ENCODE data around the gene RABGAP1L.
"Not testable (repeated sequence)": the region's sequence is repeated elsewhere in the genome, so short reads cannot be mapped to it uniquely, and the experiment has no call there.

The RABGAP1L gene

GRCh38 chr1:174224641-174225040, 65.3 kb downstream of the RABGAP1L start:
- no peaks in the 10 kb centered on the region for H3K4me1 ChIP-seq (ENCODE audit: control insufficient read depth, low read depth, low read length)
- no peaks in the 10 kb centered on the region for H3K36me3 ChIP-seq (ENCODE audit: control insufficient read depth, low read depth, low read length)
- no peak overlapping the region for H3K4me3 ChIP-seq (ENCODE audit: low read length)
- no peaks in the 10 kb centered on the region for H3K27me3 ChIP-seq (ENCODE audit: control insufficient read depth, insufficient read depth, low read length)
- no peak overlapping the region for H3K27ac ChIP-seq (ENCODE audit: low read length)
- no peak overlapping the region for H3K9ac ChIP-seq (ENCODE audit: low read length)
- H3K9me3 ChIP-seq (ENCODE audit: control insufficient read depth, low read depth, low read length), result peaks cover 7% of the 10 kb centered on the region

- no peak overlapping the region for H3K4me3 ChIP-seq (ENCODE audit: low read length)
- no peaks in the 10 kb centered on the region for H3K36me3 ChIP-seq (ENCODE audit: control insufficient read depth, low read depth, low read length)
- no peaks in the 10 kb centered on the region for H3K27me3 ChIP-seq (ENCODE audit: control insufficient read depth, insufficient read depth, low read length)
- H3K4me1 ChIP-seq (ENCODE audit: control insufficient read depth, low read depth, low read length), result no peaks in the 10 kb centered on the region
- peaks cover 7% of the 10 kb centered on the region for H3K9me3 ChIP-seq (ENCODE audit: control insufficient read depth, low read depth, low read length)
- no peak overlapping the region for H3K27ac ChIP-seq (ENCODE audit: low read length)
- H3K9ac ChIP-seq (ENCODE audit: low read length), result no peak overlapping the region
Observed at GRCh38 chr1:174225499-174226204, 66.3 kb downstream of the RABGAP1L start.

GRCh38 chr1:174230399-174230798, 71.1 kb downstream of the RABGAP1L start:
- Histone ChIP-seq H3K27me3 (ENCODE audit: control insufficient read depth, insufficient read depth, low read length) (no peaks in the 10 kb centered on the region), H3K4me3 (ENCODE audit: low read length) (no peak overlapping the region), H3K4me1 (ENCODE audit: control insufficient read depth, low read depth, low read length) (no peaks in the 10 kb centered on the region), H3K36me3 (ENCODE audit: control insufficient read depth, low read depth, low read length) (no peaks in the 10 kb centered on the region), H3K9me3 (ENCODE audit: control insufficient read depth, low read depth, low read length) (peaks cover 3% of the 10 kb centered on the region), H3K9ac (ENCODE audit: low read length) (no peak overlapping the region), H3K27ac (ENCODE audit: low read length) (no peak overlapping the region)

- H3K27ac ChIP-seq (ENCODE audit: low read length), result no peak overlapping the region
- H3K9ac ChIP-seq (ENCODE audit: low read length), result no peak overlapping the region
Observed at GRCh38 chr1:174232761-174233160, 73.4 kb downstream of the RABGAP1L start.

GRCh38 chr1:174238845-174239501, 79.7 kb downstream of the RABGAP1L start:
- not testable (repeated sequence) for H3K4me1 ChIP-seq (ENCODE audit: control insufficient read depth, low read depth, low read length); H3K27ac ChIP-seq (ENCODE audit: low read length); H3K9ac ChIP-seq (ENCODE audit: low read length); H3K9me3 ChIP-seq (ENCODE audit: control insufficient read depth, low read depth, low read length); H3K27me3 ChIP-seq (ENCODE audit: control insufficient read depth, insufficient read depth, low read length); H3K36me3 ChIP-seq (ENCODE audit: control insufficient read depth, low read depth, low read length)
- H3K4me3 ChIP-seq (ENCODE audit: low read length), result peak overlapping the region; percentile 25

More at GRCh38 chr1:174232761-174233160, 73.4 kb downstream of the RABGAP1L start:
- Histone ChIP-seq H3K27me3 (ENCODE audit: control insufficient read depth, insufficient read depth, low read length) (no peaks in the 10 kb centered on the region), H3K36me3 (ENCODE audit: control insufficient read depth, low read depth, low read length) (no peaks in the 10 kb centered on the region), H3K9me3 (ENCODE audit: control insufficient read depth, low read depth, low read length) (peaks cover 3% of the 10 kb centered on the region), H3K4me3 (ENCODE audit: low read length) (no peak overlapping the region), H3K4me1 (ENCODE audit: control insufficient read depth, low read depth, low read length) (no peaks in the 10 kb centered on the region)

GRCh38 chr1:174239541-174239940, 80.2 kb downstream of the RABGAP1L start:
- H3K9ac ChIP-seq (ENCODE audit: low read length), result no peak overlapping the region
- H3K27me3 ChIP-seq (ENCODE audit: control insufficient read depth, insufficient read depth, low read length), result no peaks in the 10 kb centered on the region
- no peak overlapping the region for H3K27ac ChIP-seq (ENCODE audit: low read length)
- no peaks in the 10 kb centered on the region for H3K9me3 ChIP-seq (ENCODE audit: control insufficient read depth, low read depth, low read length)
- peak overlapping the region; percentile 25 for H3K4me3 ChIP-seq (ENCODE audit: low read length)
- H3K4me1 ChIP-seq (ENCODE audit: control insufficient read depth, low read depth, low read length), result peaks cover 3% of the 10 kb centered on the region
- peaks cover 5% of the 10 kb centered on the region for H3K36me3 ChIP-seq (ENCODE audit: control insufficient read depth, low read depth, low read length)

GRCh38 chr1:174242856-174243255, 83.5 kb downstream of the RABGAP1L start:
- Histone ChIP-seq H3K27ac (ENCODE audit: low read length) (no peak overlapping the region), H3K9ac (ENCODE audit: low read length) (no peak overlapping the region), H3K4me3 (ENCODE audit: low read length) (no peak overlapping the region), H3K36me3 (ENCODE audit: control insufficient read depth, low read depth, low read length) (peaks cover 5% of the 10 kb centered on the region), H3K9me3 (ENCODE audit: control insufficient read depth, low read depth, low read length) (no peaks in the 10 kb centered on the region), H3K27me3 (ENCODE audit: control insufficient read depth, insufficient read depth, low read length) (no peaks in the 10 kb centered on the region), H3K4me1 (ENCODE audit: control insufficient read depth, low read depth, low read length) (peaks cover 3% of the 10 kb centered on the region)

GRCh38 chr1:174243451-174244000, 84.2 kb downstream of the RABGAP1L start:
- Histone ChIP-seq H3K36me3 (ENCODE audit: control insufficient read depth, low read depth, low read length) (peaks cover 5% of the 10 kb centered on the region), H3K27me3 (ENCODE audit: control insufficient read depth, insufficient read depth, low read length) (no peaks in the 10 kb centered on the region), H3K4me1 (ENCODE audit: control insufficient read depth, low read depth, low read length) (peaks cover 3% of the 10 kb centered on the region), H3K9ac (ENCODE audit: low read length) (no peak overlapping the region), H3K9me3 (ENCODE audit: control insufficient read depth, low read depth, low read length) (no peaks in the 10 kb centered on the region), H3K27ac (ENCODE audit: low read length) (no peak overlapping the region), H3K4me3 (ENCODE audit: low read length) (no peak overlapping the region)

GRCh38 chr1:174244017-174244416, 84.7 kb downstream of the RABGAP1L start:
- no peak overlapping the region for H3K4me3 ChIP-seq (ENCODE audit: low read length)
- H3K9ac ChIP-seq (ENCODE audit: low read length), result no peak overlapping the region
- H3K27ac ChIP-seq (ENCODE audit: low read length), result no peak overlapping the region
- no peaks in the 10 kb centered on the region for H3K27me3 ChIP-seq (ENCODE audit: control insufficient read depth, insufficient read depth, low read length)
- peaks cover 3% of the 10 kb centered on the region for H3K4me1 ChIP-seq (ENCODE audit: control insufficient read depth, low read depth, low read length)
- H3K9me3 ChIP-seq (ENCODE audit: control insufficient read depth, low read depth, low read length), result no peaks in the 10 kb centered on the region
- peaks cover 5% of the 10 kb centered on the region for H3K36me3 ChIP-seq (ENCODE audit: control insufficient read depth, low read depth, low read length)

GRCh38 chr1:174247472-174247871, 88.2 kb downstream of the RABGAP1L start:
- Histone ChIP-seq H3K9ac (ENCODE audit: low read length) (no peak overlapping the region), H3K36me3 (ENCODE audit: control insufficient read depth, low read depth, low read length) (no peaks in the 10 kb centered on the region), H3K27me3 (ENCODE audit: control insufficient read depth, insufficient read depth, low read length) (no peaks in the 10 kb centered on the region), H3K27ac (ENCODE audit: low read length) (no peak overlapping the region), H3K4me3 (ENCODE audit: low read length) (no peak overlapping the region), H3K4me1 (ENCODE audit: control insufficient read depth, low read depth, low read length) (no peaks in the 10 kb centered on the region), H3K9me3 (ENCODE audit: control insufficient read depth, low read depth, low read length) (no peaks in the 10 kb centered on the region)

GRCh38 chr1:174248041-174248440, 88.7 kb downstream of the RABGAP1L start:
- H3K27me3 ChIP-seq (ENCODE audit: control insufficient read depth, insufficient read depth, low read length), result no peaks in the 10 kb centered on the region
- no peaks in the 10 kb centered on the region for H3K4me1 ChIP-seq (ENCODE audit: control insufficient read depth, low read depth, low read length)
- H3K36me3 ChIP-seq (ENCODE audit: control insufficient read depth, low read depth, low read length), result no peaks in the 10 kb centered on the region
- no peak overlapping the region for H3K4me3 ChIP-seq (ENCODE audit: low read length)
- no peaks in the 10 kb centered on the region for H3K9me3 ChIP-seq (ENCODE audit: control insufficient read depth, low read depth, low read length)
- H3K9ac ChIP-seq (ENCODE audit: low read length), result no peak overlapping the region
- H3K27ac ChIP-seq (ENCODE audit: low read length), result no peak overlapping the region

GRCh38 chr1:174256386-174256785, 97.1 kb downstream of the RABGAP1L start:
- not testable (repeated sequence) for H3K9me3 ChIP-seq (ENCODE audit: control insufficient read depth, low read depth, low read length); H3K27me3 ChIP-seq (ENCODE audit: control insufficient read depth, insufficient read depth, low read length); H3K36me3 ChIP-seq (ENCODE audit: control insufficient read depth, low read depth, low read length); H3K27ac ChIP-seq (ENCODE audit: low read length); H3K4me1 ChIP-seq (ENCODE audit: control insufficient read depth, low read depth, low read length); H3K9ac ChIP-seq (ENCODE audit: low read length); H3K4me3 ChIP-seq (ENCODE audit: low read length)

Measured in iPS-18a (cell line).